ENCODE measurements around the gene RPS3A. TPM values are rescaled to one million over a fixed set of nuclear protein-coding genes. Genes with fewer than 3 reads are reported as not detected.

RPS3A gene
- polyA plus RNA-seq, 4 donors: 2,060 to 4,469 (median 3,965) TPM

DNA sequence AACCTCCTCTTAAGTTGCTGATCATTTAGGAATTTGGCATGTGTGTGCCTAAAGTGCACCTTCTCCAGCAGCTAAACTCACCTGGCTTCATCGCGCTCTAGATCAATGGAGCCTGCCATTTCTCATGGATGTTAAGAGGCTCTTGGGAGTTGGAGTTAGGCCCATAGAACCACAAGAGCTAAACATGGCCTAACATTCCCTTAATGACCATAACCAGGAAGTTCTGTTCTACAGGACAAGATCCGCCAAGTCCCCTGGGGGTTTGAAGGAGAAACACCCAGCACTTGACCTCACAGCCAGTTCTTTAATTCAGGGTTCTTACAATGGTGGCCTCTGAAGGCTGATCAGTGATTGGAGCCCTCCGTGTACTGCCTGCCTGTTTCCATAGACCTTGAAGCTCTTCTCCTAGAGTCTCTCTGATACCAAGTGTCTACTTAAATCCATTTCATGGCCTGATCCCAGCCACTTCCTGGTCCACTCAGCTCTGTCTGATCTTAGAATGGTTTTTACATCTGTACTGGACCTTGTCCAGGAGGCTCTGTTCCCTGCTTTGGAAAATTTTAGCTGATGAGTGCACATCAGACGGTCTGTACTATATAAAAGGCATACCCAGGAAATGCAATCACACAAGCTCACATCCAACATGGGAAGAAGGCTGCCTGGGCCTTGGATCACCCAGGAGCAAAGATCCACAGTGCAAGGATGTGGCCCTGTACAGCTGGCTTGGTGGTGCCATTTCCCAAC, 45.1 kb downstream of the RPS3A start:
- Histone ChIP-seq H3K4me1 (ENCODE audit: control insufficient read depth in 3 of 3, insufficient read depth in 2 of 3, low read depth in 1 of 3, low read length in 2 of 3) (no peaks in the 10 kb centered on the region), H3K4me3 (ENCODE audit: low read depth in 1 of 3, low read length in 3 of 3) (no peak overlapping the region), H3K27ac (ENCODE audit: low read depth in 1 of 3, low read length in 2 of 3) (no peak overlapping the region), H3K36me3 (ENCODE audit: control insufficient read depth in 3 of 3, insufficient read depth in 2 of 3, low read depth in 1 of 3, low read length in 3 of 3) (peaks cover 2 to 50% (median 16%) of the 10 kb centered on the region in 3 donors), H3K27me3 (ENCODE audit: control insufficient read depth in 3 of 3, insufficient read depth in 3 of 3, low read length in 3 of 3) (no peaks in the 10 kb centered on the region), H3K9me3 (ENCODE audit: control insufficient read depth in 2 of 2, insufficient read depth in 1 of 2, low read depth in 1 of 2, low read length in 1 of 2) (no peaks in the 10 kb centered on the region)
- no peak for DNase-seq
- no peak for FAIRE-seq
- WGBS, 3 donors: 87 to 92% (median 90%) methylated on average over 5 of the region's 5 CpGs

DNA sequence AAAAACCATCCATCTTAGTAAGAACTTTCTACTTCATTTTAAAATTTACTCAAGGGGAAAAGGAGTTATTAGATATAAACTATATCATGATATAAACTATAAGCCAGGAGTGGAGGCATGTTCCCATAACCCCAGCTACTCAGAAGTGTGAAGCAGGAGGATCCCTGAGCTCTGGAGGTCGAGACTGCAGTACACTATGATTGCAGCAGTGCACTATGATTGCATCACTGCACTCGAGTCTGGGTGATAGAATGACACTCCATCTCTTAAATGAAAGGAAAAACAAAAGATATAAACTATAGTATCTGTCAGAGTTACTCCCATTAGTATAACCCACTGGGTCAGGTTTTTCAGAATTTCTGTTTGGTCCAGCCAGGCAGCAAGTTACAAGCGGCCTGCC, 47.6 kb downstream of the RPS3A start:
- DNase-seq (no peak), FAIRE-seq (no peak)
- Histone ChIP-seq H3K27ac (ENCODE audit: low read depth in 1 of 3, low read length in 2 of 3) (no peak overlapping the region), H3K4me1 (ENCODE audit: control insufficient read depth in 3 of 3, insufficient read depth in 2 of 3, low read depth in 1 of 3, low read length in 2 of 3) (no peaks in the 10 kb centered on the region), H3K27me3 (ENCODE audit: control insufficient read depth in 3 of 3, insufficient read depth in 3 of 3, low read length in 3 of 3) (no peaks in the 10 kb centered on the region), H3K4me3 (ENCODE audit: low read depth in 1 of 3, low read length in 3 of 3) (no peak overlapping the region), H3K9me3 (ENCODE audit: control insufficient read depth in 2 of 2, insufficient read depth in 1 of 2, low read depth in 1 of 2, low read length in 1 of 2) (no peaks in the 10 kb centered on the region), H3K36me3 (ENCODE audit: control insufficient read depth in 3 of 3, insufficient read depth in 2 of 3, low read depth in 1 of 3, low read length in 3 of 3) (peaks cover 2 to 39% (median 16%) of the 10 kb centered on the region in 3 donors)
- WGBS, 3 donors: 72 to 80% (median 75%) methylated on average over 3 of the region's 3 CpGs

DNA sequence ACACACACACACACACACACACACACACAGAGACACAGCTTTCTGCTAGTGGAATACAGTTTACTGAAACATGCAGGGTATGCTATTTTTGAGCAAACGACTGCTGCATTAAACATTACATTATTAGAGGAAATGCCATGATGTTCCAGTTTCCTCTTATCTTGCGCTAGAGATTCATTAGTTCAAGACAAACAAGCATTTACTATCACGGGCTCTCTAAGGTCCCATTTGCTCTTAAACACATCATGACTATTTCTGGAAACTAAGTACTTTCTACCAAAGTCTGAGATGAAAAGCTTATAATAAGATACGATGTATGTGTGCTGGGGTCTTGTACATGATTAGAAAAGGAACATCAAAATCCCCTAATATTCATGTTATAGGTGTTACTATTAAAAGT, 48.8 kb downstream of the RPS3A start:
- Histone ChIP-seq H3K4me1 (ENCODE audit: control insufficient read depth in 3 of 3, insufficient read depth in 2 of 3, low read depth in 1 of 3, low read length in 2 of 3) (no peaks in the 10 kb centered on the region), H3K4me3 (ENCODE audit: low read depth in 1 of 3, low read length in 3 of 3) (no peak overlapping the region), H3K27me3 (ENCODE audit: control insufficient read depth in 3 of 3, insufficient read depth in 3 of 3, low read length in 3 of 3) (no peaks in the 10 kb centered on the region), H3K36me3 (ENCODE audit: control insufficient read depth in 3 of 3, insufficient read depth in 2 of 3, low read depth in 1 of 3, low read length in 3 of 3) (peaks cover 2 to 39% (median 11%) of the 10 kb centered on the region in 3 donors), H3K9me3 (ENCODE audit: control insufficient read depth in 2 of 2, insufficient read depth in 1 of 2, low read depth in 1 of 2, low read length in 1 of 2) (no peaks in the 10 kb centered on the region), H3K27ac (ENCODE audit: low read depth in 1 of 3, low read length in 2 of 3) (no peak overlapping the region)
- no peak for DNase-seq
- FAIRE-seq: no peak
- WGBS, 3 donors: 85 to 89% (median 86%) methylated on average over 4 of the region's 4 CpGs

DNA sequence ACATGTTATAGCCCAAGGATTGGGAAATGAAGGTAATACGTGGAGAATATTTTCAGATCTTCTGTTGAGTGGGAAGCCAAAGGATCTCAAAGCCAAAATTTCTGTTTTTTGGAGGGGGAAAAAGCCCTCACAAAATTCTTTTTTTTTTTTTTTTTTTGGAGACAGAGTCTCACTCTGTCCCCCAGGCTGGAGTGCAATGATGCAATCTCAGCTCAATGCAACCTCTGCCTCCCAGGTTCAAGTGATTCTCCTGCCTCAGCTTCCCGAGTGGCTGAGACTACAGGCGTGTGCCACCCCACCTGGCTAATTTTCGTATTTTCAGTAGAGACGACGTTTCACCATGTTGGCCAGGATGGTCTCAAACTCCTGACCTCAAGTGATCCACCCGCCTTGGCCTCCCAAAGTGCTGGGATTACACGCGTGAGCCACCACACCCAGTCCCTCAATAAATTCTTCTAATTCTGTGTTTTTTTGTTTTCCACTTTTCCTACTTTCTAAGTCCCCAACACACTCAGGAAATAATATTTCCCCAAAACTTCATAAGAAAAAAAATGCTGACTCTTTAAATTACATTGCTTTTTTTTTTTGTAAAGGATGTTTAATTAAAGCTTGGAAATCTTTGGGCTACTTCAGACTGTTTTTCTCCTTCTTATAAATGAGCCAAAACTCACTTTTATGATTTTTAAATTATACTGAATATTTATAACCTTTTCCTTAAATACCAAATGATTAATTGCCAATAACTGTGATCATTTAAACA, 51.6 kb downstream of the RPS3A start:
- H3K36me3 ChIP-seq (ENCODE audit: control insufficient read depth in 3 of 3, insufficient read depth in 2 of 3, low read depth in 1 of 3, low read length in 3 of 3): peaks cover 2 to 34% (median 7%) of the 10 kb centered on the region in 3 donors
- H3K27ac ChIP-seq (ENCODE audit: low read depth in 1 of 3, low read length in 2 of 3): no peak overlapping the region
- no peaks in the 10 kb centered on the region for H3K4me1 ChIP-seq (ENCODE audit: control insufficient read depth in 3 of 3, insufficient read depth in 2 of 3, low read depth in 1 of 3, low read length in 2 of 3)
- no peak overlapping the region for H3K4me3 ChIP-seq (ENCODE audit: low read depth in 1 of 3, low read length in 3 of 3)
- DNase-seq: no peak
- FAIRE-seq: peak; percentile 68
- no peaks in the 10 kb centered on the region for H3K27me3 ChIP-seq (ENCODE audit: control insufficient read depth in 3 of 3, insufficient read depth in 3 of 3, low read length in 3 of 3)
- 92 to 97% (median 92%) methylated on average over 9 of the region's 9 CpGs for WGBS, 3 donors
- H3K9me3 ChIP-seq (ENCODE audit: control insufficient read depth in 2 of 2, insufficient read depth in 1 of 2, low read depth in 1 of 2, low read length in 1 of 2): no peaks in the 10 kb centered on the region

DNA sequence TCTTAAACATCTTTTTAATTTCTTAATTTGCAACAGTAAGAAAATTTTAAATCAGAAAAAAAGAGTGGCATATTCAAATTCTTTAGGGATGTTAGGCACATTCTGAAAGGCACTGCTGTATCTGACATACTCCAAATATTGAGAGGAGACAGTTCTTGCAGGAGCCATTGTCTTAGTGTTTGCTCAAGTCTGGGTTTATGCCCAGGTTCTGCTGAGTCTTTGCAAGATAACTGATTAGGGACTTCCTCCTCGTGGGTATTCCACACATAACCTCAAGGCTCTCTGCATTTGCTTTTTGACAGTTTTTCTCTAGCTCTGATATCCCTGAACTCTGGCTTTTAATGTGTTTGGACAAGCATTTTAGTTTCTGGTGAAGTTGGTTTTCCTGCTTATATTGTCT, 52.6 kb downstream of the RPS3A start:
- DNase-seq: no peak
- H3K27ac ChIP-seq (ENCODE audit: low read depth in 1 of 3, low read length in 2 of 3): no peak overlapping the region
- no peaks in the 10 kb centered on the region for H3K27me3 ChIP-seq (ENCODE audit: control insufficient read depth in 3 of 3, insufficient read depth in 3 of 3, low read length in 3 of 3)
- H3K36me3 ChIP-seq (ENCODE audit: control insufficient read depth in 3 of 3, insufficient read depth in 2 of 3, low read depth in 1 of 3, low read length in 3 of 3): peaks cover 2 to 29% (median 9%) of the 10 kb centered on the region in 3 donors
- H3K4me3 ChIP-seq (ENCODE audit: low read depth in 1 of 3, low read length in 3 of 3): no peak overlapping the region
- no peaks in the 10 kb centered on the region for H3K9me3 ChIP-seq (ENCODE audit: control insufficient read depth in 2 of 2, insufficient read depth in 1 of 2, low read depth in 1 of 2, low read length in 1 of 2)
- WGBS, 3 donors: 8 to 16% (median 10%) methylated on average over 1 of the region's 1 CpG
- H3K4me1 ChIP-seq (ENCODE audit: control insufficient read depth in 3 of 3, insufficient read depth in 2 of 3, low read depth in 1 of 3, low read length in 2 of 3): no peaks in the 10 kb centered on the region
- no peak for FAIRE-seq

DNA sequence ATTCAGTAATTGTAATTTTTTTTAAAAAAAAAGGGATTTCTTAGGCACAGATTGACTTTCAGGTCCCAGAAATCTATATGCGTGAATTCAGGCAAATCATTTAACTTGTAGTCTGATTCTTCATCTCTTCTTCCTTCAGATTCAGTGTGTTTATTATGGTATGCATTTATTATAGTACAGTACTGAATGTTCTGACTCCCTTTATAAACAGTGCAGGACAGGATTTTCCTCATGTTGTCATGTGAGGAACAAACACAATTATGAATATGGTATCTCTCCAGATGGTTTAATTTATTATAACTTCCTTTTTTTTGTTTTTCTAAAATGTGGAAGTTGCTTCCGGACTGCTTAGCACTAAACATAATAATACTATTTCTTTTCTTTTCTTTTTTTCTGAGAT, 54.2 kb downstream of the RPS3A start:
- Histone ChIP-seq H3K27ac (ENCODE audit: low read depth in 1 of 3, low read length in 2 of 3) (no peak overlapping the region), H3K9me3 (ENCODE audit: control insufficient read depth in 2 of 2, insufficient read depth in 1 of 2, low read depth in 1 of 2, low read length in 1 of 2) (no peaks in the 10 kb centered on the region), H3K4me1 (ENCODE audit: control insufficient read depth in 3 of 3, insufficient read depth in 2 of 3, low read depth in 1 of 3, low read length in 2 of 3) (no peaks in the 10 kb centered on the region), H3K36me3 (ENCODE audit: control insufficient read depth in 3 of 3, insufficient read depth in 2 of 3, low read depth in 1 of 3, low read length in 3 of 3) (peaks cover 0 to 23% (median 4%) of the 10 kb centered on the region in 3 donors), H3K27me3 (ENCODE audit: control insufficient read depth in 3 of 3, insufficient read depth in 3 of 3, low read length in 3 of 3) (no peaks in the 10 kb centered on the region), H3K4me3 (ENCODE audit: low read depth in 1 of 3, low read length in 3 of 3) (no peak overlapping the region)
- DNase-seq (no peak), FAIRE-seq (no peak)
- 70 to 93% (median 80%) methylated on average over 2 of the region's 2 CpGs for WGBS, 3 donors

Other genes with a start within 250 kb of the RPS3A start
- gene LRBA, start 84.3 kb upstream of the RPS3A start, polyA plus RNA-seq: 10 to 100 TPM; 14.9 to 62.2 (median 19.6) TPM
- not detected for gene PRSS48, start 177.5 kb downstream of the RPS3A start, polyA plus RNA-seq
- 10 to 100 TPM; 37.7 to 92.4 (median 64.6) TPM for gene SH3D19, start 226.0 kb downstream of the RPS3A start, polyA plus RNA-seq